Gastroesophageal sphincter (tissue), 4 donors: ENCODE measurements around the gene CD48. TPM values are rescaled to one million over a fixed set of nuclear protein-coding genes. Genes with fewer than 3 reads are reported as not detected.

ENCODE experiments used
- ATAC-seq: fragments of 150-250 bp; one replicate; pipeline ENCODE4 v1.9.1; 2016; ENCODE audit warnings: mild to moderate bottlenecking, moderate library complexity
- H3K27ac ChIP-seq, 4 donors: fragments of 200-600 bp; sonication (generic) in 3 of 4; 1 replicate in 3 of 4; 2 replicates in 1 of 4; pipeline ENCODE4 v1.5.1; 2016 to 2019
- H3K27me3 ChIP-seq: fragments of 200-600 bp; sonication (generic); one replicate; pipeline ENCODE4 v1.5.1; 2019
- H3K36me3 ChIP-seq, 2 donors: fragments of 200-600 bp; sonication (generic); one replicate each; pipeline ENCODE4 v1.5.1; 2019; ENCODE audit warnings: control low read depth in 1 of 2
- H3K4me1 ChIP-seq, 3 donors: fragments of 200-600 bp; sonication (generic); 1 replicate in 2 of 3; 2 replicates in 1 of 3; pipeline ENCODE4 v1.5.1; 2016 to 2019; ENCODE audit warnings: control low read depth in 2 of 3
- H3K4me3 ChIP-seq, 2 donors: fragments of 200-600 bp; sonication (generic); one replicate each; pipeline ENCODE4 v1.5.1; 2019; ENCODE audit warnings: mild to moderate bottlenecking in 1 of 2, moderate library complexity in 1 of 2
- H3K9me3 ChIP-seq, 3 donors: fragments of 200-600 bp; sonication (generic); one replicate each; pipeline ENCODE4 v1.5.1; 2017 to 2019; ENCODE audit warnings: control low read depth in 2 of 3
- EP300 ChIP-seq: sonication (generic); formaldehyde crosslinking; IDR thresholded peaks from one replicate; pipeline ENCODE4 v1.6.1; 2017; ENCODE audit warnings: antibody characterized with exemption, mild to moderate bottlenecking
- POLR2A ChIP-seq, 2 donors: fragments of 450-650 bp; IDR thresholded peaks; one replicate each; pipeline ENCODE4 v1.6.1; 2017; ENCODE audit warnings: antibody characterized with exemption in 2 of 2, mild to moderate bottlenecking in 2 of 2, moderate library complexity in 1 of 2
- POLR2AphosphoS5 ChIP-seq: sonication (generic); formaldehyde crosslinking; IDR thresholded peaks from one replicate; pipeline ENCODE4 v1.6.1; 2017; ENCODE audit warnings: antibody characterized with exemption
- WGBS, 2 donors: methylation state at CpG; one replicate each; pipeline ENCODE4 v1.1.5; 2018; ENCODE audit warnings: low coverage in 1 of 2; 5-methylcytosine and 5-hydroxymethylcytosine counted together
- total RNA-seq, 4 donors: library from RNA; depleted of rRNA; stranded (reverse); fragments of >200 nt; gene quantifications; one replicate each; pipeline ENCODE4 v1.1.0, GENCODE V29; 2016
- TF ChIP-seq, protein P1 (sequence below), 4 experiments: fragments of 200-600 bp in 2 of 4; fragments of 450-650 bp in 2 of 4; sonication (generic) in 1 of 4; IDR thresholded peaks; one replicate each; pipeline ENCODE4 v1.5.1; 2017 to 2019; ENCODE audit warnings: antibody characterized with exemption in 4 of 4, mild to moderate bottlenecking in 2 of 4, moderate library complexity in 2 of 4

The CD48 gene
- total RNA-seq, 4 donors from 2014 or later, result 2.2 to 8.5 (median 4.5) TPM; not detected in 1

DNA sequence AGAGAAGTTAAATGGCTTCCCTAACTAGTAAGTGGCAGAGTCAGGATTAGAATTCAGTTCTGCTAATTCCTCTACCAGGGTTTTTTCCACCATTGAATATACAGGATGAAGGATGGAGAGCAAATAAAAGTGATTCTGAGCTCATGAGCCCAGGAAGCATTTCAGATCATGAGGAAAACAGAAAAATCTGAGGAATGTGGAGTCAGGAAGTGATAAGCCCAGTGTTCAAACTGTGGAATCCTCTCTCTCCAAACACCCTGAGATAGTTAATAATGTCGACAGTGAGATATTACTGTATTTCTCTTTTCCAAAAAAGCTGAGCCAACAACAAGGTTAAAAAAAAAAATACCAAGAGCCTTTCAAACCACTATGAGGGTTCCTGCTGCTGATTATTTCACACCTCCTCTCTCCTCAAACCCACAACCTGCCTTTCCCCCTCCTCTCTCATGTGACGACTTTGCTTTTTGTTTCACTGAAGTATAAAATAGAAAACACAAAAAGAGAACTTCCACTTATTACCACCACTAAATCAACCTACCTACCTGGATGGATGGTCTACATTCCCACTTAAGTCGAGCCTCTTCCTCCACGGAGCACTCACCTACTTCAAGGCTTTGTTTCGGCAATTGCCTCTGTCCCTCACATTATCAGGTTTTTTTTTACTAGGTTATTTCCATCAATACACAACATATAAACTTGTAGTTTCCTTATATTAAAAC lies 73.6 kb downstream of the CD48 start:
- ATAC-seq, result no peak
- 64 to 65% methylated on average over 5 of the region's 5 CpGs for WGBS, 2 donors

DNA sequence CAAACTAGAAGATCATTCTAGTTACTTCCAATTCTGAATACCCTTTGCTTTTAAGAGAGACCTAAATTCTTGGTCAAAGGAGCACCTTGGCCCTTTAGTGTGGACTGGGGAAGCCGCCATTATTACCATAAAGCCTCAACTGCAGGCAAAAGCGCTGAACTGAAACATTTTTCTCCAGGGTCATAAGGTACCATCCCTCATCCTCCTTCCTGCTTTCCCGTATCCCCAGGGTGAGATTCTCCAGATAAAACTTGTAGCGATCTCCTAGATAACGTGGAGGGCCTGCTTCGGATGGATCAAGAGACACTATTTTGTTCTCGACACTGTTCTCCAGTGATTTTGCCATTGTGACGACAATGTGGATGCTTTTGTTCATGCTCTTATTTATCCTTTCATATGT lies 74.6 kb downstream of the CD48 start:
- H3K36me3 ChIP-seq, result no peaks in the 10 kb centered on the region
- ATAC-seq, result no peak
- no peaks in the 10 kb centered on the region for H3K4me1 ChIP-seq
- H3K27me3 ChIP-seq, result peaks cover 4% of the 10 kb centered on the region
- no peaks in the 10 kb centered on the region for H3K9me3 ChIP-seq
- WGBS, 2 donors, result 81 to 84% methylated on average over 8 of the region's 8 CpGs
- no peak overlapping the region for H3K27ac ChIP-seq
- TF ChIP-seq EP300 (no peak), POLR2A (IDR thresholded peaks at IDR 0.05) (no peak), POLR2AphosphoS5 (no peak)
- TF ChIP-seq, protein P1, sequence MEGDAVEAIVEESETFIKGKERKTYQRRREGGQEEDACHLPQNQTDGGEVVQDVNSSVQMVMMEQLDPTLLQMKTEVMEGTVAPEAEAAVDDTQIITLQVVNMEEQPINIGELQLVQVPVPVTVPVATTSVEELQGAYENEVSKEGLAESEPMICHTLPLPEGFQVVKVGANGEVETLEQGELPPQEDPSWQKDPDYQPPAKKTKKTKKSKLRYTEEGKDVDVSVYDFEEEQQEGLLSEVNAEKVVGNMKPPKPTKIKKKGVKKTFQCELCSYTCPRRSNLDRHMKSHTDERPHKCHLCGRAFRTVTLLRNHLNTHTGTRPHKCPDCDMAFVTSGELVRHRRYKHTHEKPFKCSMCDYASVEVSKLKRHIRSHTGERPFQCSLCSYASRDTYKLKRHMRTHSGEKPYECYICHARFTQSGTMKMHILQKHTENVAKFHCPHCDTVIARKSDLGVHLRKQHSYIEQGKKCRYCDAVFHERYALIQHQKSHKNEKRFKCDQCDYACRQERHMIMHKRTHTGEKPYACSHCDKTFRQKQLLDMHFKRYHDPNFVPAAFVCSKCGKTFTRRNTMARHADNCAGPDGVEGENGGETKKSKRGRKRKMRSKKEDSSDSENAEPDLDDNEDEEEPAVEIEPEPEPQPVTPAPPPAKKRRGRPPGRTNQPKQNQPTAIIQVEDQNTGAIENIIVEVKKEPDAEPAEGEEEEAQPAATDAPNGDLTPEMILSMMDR (IDR thresholded peaks at IDR 0.05), result no peak
- H3K4me3 ChIP-seq, result no peak overlapping the region

More for the DNA sequence above, 73.6 kb downstream of the CD48 start:
- Histone ChIP-seq H3K9me3 (no peaks in the 10 kb centered on the region), H3K27me3 (peaks cover 4% of the 10 kb centered on the region), H3K4me3 (no peak overlapping the region), H3K36me3 (no peaks in the 10 kb centered on the region), H3K27ac (no peak overlapping the region), H3K4me1 (no peaks in the 10 kb centered on the region)
- no peak for TF ChIP-seq POLR2AphosphoS5
- no peak for TF ChIP-seq EP300
- TF ChIP-seq POLR2A (IDR thresholded peaks at IDR 0.05), result no peak
- TF ChIP-seq, protein P1 (IDR thresholded peaks at IDR 0.05), result no peak

GRCh38 chr1:160636547-160636946 lies 75.1 kb downstream of the CD48 start:
- 91 to 95% methylated on average over 2 to 3 of the region's 3 CpGs for WGBS, 2 donors
- Histone ChIP-seq H3K4me1 (no peaks in the 10 kb centered on the region), H3K27ac (no peak overlapping the region), H3K4me3 (no peak overlapping the region), H3K27me3 (peaks cover 4% of the 10 kb centered on the region), H3K9me3 (no peaks in the 10 kb centered on the region), H3K36me3 (no peaks in the 10 kb centered on the region)
- TF ChIP-seq POLR2A (IDR thresholded peaks at IDR 0.05) (no peak), EP300 (no peak), POLR2AphosphoS5 (no peak)
- TF ChIP-seq, protein P1 (IDR thresholded peaks at IDR 0.05), result no peak
- no peak for ATAC-seq

- Histone ChIP-seq H3K27ac (no peak overlapping the region), H3K4me1 (no peaks in the 10 kb centered on the region), H3K9me3 (no peaks in the 10 kb centered on the region), H3K36me3 (no peaks in the 10 kb centered on the region), H3K4me3 (no peak overlapping the region), H3K27me3 (peaks cover 4% of the 10 kb centered on the region)
- TF ChIP-seq POLR2A (IDR thresholded peaks at IDR 0.05), result no peak
- no peak for TF ChIP-seq EP300
- no peak for TF ChIP-seq POLR2AphosphoS5
- TF ChIP-seq, protein P1 (IDR thresholded peaks at IDR 0.05), result no peak
- 66 to 79% methylated on average over 4 of the region's 4 CpGs for WGBS, 2 donors
- ATAC-seq, result no peak
These were observed 75.5 kb downstream of the CD48 start for GRCh38 chr1:160636076-160636475.
